ENCODE results near the gene SHKBP1. TPM values are rescaled to one million over a fixed set of nuclear protein-coding genes. Genes with fewer than 3 reads are reported as not detected.

SHKBP1 gene
- total and polyA plus RNA-seq, 10 of the 15 experiments (the other 5 are each of a cell fraction or from before 2014, with no cell fraction given), result 2.3 to 123 (median 67.0) TPM

DNA sequence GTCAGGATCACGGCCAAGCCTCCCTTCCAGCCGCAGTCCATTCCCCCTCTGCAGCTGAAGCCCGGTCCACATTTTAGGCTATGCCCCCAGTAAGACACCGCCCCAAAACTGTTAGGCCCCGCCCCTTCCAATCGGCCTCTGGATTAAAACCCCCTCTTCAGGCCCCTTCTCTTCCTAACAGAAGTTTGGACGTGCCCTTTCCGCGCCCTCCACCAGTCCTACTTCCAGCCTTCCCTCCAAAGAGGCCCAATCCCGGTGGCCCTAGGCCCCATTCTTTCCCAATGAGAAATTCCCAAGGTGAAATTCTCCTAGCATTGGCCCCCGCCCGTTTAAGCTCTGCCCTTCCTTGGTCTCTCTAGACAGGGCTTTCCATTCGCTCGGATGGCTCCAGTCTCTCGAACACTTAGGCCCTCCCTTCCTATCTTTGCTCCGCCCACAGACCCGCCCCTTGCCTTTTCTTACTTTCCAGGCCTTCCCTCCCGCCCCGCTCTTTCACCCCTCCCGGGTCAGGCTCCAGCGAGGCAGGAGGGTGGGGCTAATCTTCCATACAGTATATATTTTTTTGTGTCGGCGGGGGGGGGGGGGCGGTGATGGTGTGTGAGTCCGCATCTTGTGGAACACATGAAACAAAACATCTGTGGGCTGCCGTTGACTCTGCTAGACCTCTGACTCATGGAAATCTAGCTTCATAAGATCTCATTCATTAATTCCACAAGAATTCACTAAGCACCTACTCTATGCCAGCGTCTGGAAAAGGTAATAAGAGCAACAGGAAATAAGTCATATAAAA is 38.1 kb downstream of the SHKBP1 start (continued):
- 0 out of 2 replicates have a peak, but pooled peaks have one; percentile 28 for TF ChIP-seq RELB (IDR thresholded peaks at IDR 0.05; ENCODE audit: low read depth)
- TF ChIP-seq, protein P1, sequence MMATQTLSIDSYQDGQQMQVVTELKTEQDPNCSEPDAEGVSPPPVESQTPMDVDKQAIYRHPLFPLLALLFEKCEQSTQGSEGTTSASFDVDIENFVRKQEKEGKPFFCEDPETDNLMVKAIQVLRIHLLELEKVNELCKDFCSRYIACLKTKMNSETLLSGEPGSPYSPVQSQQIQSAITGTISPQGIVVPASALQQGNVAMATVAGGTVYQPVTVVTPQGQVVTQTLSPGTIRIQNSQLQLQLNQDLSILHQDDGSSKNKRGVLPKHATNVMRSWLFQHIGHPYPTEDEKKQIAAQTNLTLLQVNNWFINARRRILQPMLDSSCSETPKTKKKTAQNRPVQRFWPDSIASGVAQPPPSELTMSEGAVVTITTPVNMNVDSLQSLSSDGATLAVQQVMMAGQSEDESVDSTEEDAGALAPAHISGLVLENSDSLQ (IDR thresholded peaks at IDR 0.05), result no peak
- TF ChIP-seq YY1 (IDR thresholded peaks at IDR 0.05; ENCODE audit: low read depth, low read length), result peak; percentile 45; the same call in 1 of the 2 replicates
- TF ChIP-seq EP300 (IDR thresholded peaks at IDR 0.05; ENCODE audit: borderline replicate concordance in 1 of 2, control insufficient read depth in 1 of 2, low read depth in 2 of 2, low read length in 2 of 2), result no peak
- TF ChIP-seq ZNF687 (IDR thresholded peaks at IDR 0.05), result no peak
- peak; percentile 25; the same call in 1 of the 2 replicates for TF ChIP-seq CBFB (IDR thresholded peaks at IDR 0.05; ENCODE audit: low read depth)
- no peak for TF ChIP-seq CEBPB (IDR thresholded peaks at IDR 0.05; ENCODE audit: borderline replicate concordance in 1 of 2, low read depth in 2 of 2, low read length in 2 of 2)
- no peak for TF ChIP-seq SMARCA5 (IDR thresholded peaks at IDR 0.05)
- TF ChIP-seq FOS (IDR thresholded peaks at IDR 0.05; ENCODE audit: borderline replicate concordance, extremely low read depth, insufficient read length), result no peak
- TF ChIP-seq SUZ12 (IDR thresholded peaks at IDR 0.05; ENCODE audit: unreplicated experiment), result no peak
- TF ChIP-seq JUND (IDR thresholded peaks at IDR 0.05; ENCODE audit: low read depth, low read length), result no peak
